GM12892 (cell line): ENCODE measurements around the gene KCND1.

Experiments used
- DNase-seq: peaks from one replicate; pipeline ENCODE4 v3.0.0; 2011; ENCODE audit not compliant: insufficient read length
- FAIRE-seq: peaks from 2 replicates; lab custom pipeline; 2011; peaks lifted over from hg19 to GRCh38; lab: Jason Lieb, UNC
- POLR2A ChIP-seq: IDR thresholded peaks from 2 replicates; pipeline ENCODE4 v1.6.1; 2011; ENCODE audit warnings: low read depth, low read length, control low read depth
- POLR2AphosphoS5 ChIP-seq: IDR thresholded peaks from 2 replicates; pipeline ENCODE4 v1.6.1; 2011; ENCODE audit warnings: low read depth, low read length, control low read depth
- TAF1 ChIP-seq: IDR thresholded peaks from 2 replicates; pipeline ENCODE4 v1.6.1; 2011; ENCODE audit warnings: low read depth, mild to moderate bottlenecking, control low read depth, low read length, borderline replicate concordance

KCND1 gene

DNA sequence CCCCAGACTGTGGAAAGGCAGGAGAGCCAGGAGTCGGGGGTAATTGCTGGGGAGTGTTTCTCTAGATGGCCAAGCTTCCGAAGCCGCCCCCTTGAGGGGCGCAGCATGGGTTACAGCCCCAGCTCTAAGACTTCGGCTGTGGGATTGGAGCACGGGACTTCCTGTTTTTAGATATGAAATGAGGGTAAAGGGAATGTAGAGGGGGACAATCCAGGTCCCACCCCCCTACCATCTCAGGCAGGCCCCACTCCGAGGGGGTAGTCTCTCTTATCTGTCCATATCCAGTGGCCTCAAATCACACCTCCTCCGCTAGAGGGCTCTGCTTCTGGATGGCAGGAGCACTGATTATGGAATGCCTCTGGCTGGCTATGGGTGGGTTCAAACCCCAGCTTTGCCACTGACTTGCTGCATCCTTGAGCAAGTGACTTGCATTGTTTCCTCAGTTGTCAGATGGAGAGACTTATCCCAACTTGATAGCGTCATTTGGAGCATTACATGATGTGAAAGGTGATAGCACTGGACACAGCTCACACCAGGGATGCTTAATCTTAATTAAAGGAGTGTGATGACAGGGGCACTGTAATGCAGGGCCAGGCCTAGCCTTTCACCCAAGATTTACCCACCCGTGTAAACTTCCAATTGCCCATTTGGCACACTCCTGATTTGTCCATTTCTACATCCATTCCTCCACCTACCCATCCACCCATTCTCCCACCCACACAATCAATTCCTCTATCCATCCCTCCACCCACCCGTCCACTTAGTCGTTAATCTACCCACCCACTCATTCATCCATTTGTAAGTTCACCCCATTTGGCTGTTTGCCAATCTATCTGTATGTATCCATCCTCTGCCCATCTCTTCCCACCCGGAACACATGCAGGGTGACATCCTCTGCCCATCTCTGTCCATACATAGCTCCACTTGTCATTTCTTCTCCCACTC lies 848 bp upstream of the KCND1 start:
- no peak for FAIRE-seq
- no peak for DNase-seq
- TF ChIP-seq POLR2A (no peak), POLR2AphosphoS5 (no peak), TAF1 (no peak)

DNA sequence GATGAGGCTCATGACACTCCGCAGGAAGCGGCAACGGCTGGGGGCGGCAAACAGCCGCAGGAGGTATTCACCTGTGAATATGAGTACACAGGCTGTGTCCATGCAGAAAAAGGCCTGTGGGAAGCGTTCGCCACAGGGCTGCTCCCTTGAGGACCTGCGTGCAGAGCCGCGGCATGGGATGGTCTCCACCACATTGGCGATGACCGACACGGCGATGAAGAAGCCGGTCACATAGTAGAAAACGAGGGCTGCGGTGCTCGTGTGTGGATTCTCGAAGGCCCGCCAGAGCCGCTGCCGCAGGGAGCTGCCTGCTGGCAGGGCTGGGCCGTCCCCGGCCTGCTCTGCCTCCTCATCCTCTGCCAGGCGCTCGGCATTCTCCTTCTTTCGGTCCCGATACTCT lies 2.2 kb downstream of the KCND1 start:
- no peak for TF ChIP-seq POLR2A
- TF ChIP-seq TAF1 = no peak
- TF ChIP-seq POLR2AphosphoS5 = no peak
- DNase-seq = no peak
- FAIRE-seq = no peak

DNA sequence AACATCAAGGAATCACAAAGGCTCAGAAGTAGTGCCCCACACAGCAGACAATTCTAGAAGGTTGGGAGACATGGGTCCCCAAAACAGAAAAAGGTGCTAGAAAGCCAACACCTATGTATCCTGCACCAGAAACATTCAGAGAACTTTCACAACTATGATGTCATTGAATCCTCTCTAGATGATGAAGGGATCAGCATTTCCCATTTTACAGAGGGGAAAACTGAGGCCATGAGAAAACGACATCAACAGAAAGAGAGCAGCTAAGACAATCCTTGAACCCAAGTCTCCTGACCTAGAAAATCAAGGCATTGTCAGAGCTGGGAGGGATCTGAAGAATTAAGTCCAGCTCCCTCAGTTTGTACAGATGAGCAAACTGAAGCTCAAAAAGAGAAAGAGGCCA lies 3.3 kb downstream of the KCND1 start:
- no peak for FAIRE-seq

DNA sequence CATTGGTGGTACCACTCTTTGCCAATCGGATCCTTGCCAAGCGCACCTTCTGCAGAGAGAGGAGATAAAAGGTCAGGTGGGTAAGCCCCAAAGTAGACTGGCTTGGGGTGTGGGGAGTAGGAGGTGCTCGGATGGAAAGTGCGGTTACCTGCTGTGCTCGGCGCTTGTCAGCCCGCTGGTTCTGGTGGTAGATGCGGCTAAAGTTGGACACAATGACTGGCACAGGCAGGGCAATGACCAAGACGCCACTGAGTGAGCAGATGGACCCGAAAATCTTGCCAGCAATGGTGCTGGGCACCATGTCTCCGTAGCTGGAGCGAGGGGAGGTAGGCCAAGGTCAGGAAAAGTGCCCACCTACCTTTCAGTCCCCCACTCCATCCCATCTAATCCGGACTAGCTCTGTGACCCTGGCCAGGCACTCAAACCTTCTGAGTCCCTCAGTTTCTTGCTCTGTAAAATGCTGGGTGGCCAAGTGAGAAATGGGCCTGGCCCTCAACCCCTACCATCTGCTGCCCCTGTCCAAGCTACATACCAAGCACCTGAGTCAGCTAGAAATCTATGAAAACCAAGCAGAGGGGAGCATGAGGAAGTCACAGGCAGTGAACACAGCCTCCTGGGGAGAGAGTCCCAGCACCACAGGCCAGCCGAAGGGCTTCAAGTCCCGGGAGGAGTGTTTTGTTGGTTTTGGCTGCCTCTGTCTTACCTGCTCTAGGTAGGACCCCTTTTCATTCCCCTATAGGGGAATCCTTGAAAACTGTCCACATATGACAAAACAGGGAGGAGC lies 4.7 kb downstream of the KCND1 start:
- DNase-seq = no peak
- no peak for FAIRE-seq
- no peak for TF ChIP-seq TAF1
- TF ChIP-seq POLR2A = no peak
- TF ChIP-seq POLR2AphosphoS5 = no peak

More for the DNA sequence above, 3.3 kb downstream of the KCND1 start:
- no peak for TF ChIP-seq POLR2A
- TF ChIP-seq TAF1 = no peak
- TF ChIP-seq POLR2AphosphoS5 = no peak
- no peak for DNase-seq

DNA sequence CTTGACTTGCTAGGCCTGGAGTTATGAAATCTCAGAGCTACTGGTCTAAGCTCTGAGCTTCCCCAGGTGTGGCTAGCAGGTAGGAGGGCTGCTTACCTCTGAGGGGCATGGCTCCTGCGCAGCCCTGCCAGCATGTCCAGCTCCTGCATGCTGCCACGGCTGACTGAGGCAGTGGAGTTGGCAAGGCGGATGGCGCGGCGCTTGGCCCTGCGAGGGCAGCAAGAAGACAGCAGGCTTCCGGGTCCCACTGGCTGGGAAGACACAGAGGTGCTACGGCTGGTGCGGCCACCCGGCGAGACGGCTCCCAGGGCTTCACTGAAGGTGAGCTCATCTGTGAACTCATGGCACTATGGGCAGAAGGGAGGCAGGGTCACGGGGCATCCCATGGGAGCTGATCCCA lies 5.7 kb downstream of the KCND1 start:
- TF ChIP-seq TAF1 = no peak
- no peak for TF ChIP-seq POLR2AphosphoS5
- no peak for TF ChIP-seq POLR2A
- no peak for FAIRE-seq

DNA sequence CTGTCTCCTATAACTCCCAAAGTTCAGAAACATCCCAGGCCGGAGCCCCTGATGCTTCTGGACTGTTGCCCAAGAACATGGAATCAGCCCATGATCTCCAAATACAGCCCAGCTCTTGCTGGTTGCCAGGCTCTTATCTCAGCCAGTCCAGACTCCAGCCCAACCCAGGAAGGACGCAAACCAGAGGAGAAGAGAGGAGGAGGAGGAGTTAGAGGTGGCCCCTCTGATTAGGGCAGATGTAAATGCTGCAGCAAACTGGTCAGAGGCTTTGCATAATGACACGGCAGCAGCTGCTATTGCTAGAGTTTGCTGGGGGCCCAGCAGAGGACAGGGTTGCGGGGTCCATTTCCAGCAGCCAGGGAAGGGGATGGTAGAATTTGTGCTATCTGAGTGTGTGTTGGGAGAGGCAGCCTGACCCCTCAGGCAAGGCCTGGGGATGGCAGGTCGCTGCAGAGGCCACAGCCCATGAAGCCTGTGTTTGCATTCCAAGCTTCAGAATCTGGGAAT lies 10.0 kb downstream of the KCND1 start:
- DNase-seq = no peak
- FAIRE-seq = no peak
- TF ChIP-seq TAF1 (no peak), POLR2AphosphoS5 (no peak), POLR2A (no peak)

More for the DNA sequence above, 5.7 kb downstream of the KCND1 start:
- no peak for DNase-seq

DNA sequence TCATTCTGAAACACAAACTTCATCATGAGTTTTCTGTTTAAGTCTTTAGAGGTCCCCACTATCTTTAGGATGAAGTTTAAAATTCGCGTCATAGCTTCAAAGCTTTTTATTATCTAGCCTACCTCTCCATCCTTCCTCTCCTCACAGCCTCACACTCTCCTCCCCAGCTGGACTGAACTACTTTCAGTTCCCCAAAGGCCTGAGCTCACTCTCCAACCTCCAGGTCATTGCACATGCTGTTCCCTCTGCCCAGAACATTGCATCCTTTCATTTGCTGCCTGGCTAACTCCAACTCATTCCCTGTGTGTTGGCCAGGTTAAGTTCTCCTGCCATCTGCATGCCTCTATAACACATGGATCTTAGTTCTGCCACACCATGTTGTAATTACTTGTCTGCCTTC lies 11.4 kb downstream of the KCND1 start:
- no peak for DNase-seq
- FAIRE-seq = no peak
- no peak for TF ChIP-seq TAF1
- TF ChIP-seq POLR2A = no peak
- no peak for TF ChIP-seq POLR2AphosphoS5

DNA sequence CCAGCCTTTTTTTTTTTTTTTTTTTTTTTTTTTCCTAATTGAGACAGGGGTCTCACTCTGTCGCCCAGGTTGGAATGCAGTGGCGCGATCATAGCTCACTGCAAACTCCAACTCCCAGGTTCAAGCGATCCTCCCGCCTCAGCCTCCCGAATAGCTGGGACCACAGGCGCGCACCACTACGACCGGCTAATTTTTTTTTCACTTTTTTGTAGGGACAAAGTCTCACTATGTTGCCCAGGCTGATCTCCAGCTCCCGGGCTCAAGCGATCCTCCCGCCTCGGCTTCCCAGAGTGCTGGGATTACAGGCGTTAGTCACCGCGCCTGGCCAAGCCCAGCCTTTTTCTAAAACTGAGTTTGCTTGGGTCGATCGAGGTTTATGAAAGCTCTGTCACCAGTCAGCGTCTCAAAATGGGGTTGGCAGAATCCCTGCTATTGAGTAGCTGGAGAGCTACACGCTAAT lies 13.0 kb downstream of the KCND1 start:
- DNase-seq (no peak), FAIRE-seq (no peak)
- TF ChIP-seq POLR2A (no peak), TAF1 (no peak)

DNA sequence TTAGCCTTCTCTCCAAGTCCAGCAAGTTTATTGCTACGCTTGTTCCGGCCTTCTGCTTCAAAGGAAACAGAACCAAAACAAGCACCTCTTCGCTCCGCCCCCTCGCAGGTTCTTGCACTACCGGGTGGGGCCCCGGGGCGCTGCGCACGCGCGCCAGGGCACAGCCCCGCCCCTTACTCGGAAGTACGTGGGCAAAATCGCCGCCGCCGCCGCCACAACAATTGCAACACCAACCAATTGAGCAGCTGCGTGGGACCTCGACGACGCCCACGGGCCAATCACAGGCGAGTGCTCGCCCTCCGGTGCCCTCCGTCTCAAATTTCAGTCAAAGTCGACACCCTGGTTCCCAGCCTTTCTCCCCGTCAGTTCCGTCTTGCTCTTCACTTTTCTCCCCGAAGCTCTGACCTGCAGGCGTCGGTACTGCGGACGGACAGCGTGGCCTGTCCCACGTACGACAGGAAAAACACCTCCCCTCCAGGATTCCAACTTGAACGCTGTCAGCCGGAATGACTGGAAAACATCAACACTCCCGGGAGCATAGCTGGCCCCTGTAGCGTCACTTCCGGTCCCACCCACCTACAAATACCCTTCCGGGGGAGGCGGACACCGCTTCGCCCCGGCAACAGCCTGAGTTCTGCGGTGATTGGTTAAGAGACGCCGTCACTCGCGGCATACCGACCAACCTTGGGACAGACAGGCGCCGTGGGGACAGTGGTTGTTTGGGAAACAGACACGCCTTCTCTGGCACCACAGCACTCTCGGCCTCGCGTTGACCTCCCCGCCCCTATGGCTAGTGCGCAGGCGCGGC lies 13.6 kb downstream of the KCND1 start:
- TF ChIP-seq POLR2AphosphoS5 (no peak), TAF1 (no peak), POLR2A (no peak; the same call in 1 of the 2 replicates)
- peak; percentile 98 for FAIRE-seq
- peak; percentile 83 for DNase-seq

DNA sequence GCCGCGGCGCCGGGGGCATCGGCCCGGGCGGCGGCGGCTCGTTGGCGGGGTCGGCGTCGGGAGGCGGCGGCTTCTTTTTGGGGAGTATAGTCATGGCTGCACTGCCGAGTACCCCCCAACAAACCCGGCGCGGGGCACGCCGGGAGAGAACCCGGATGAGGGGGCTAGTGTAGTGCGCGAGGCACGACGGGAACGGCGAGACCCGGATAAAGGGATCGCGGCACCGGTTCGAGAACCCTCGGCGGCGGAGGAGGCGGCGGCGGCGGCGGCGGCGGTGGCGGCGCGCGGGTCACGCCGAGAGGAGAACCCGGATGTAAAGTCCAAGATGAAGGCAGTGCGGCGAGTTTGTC lies 14.2 kb downstream of the KCND1 start, which contains the start of gene OTUD5:
Gene OTUD5 (minus strand): TSS at position 131 of the 350 bp plus-strand sequence. CDS start 37 bp downstream, at position 94.
- TF ChIP-seq TAF1 (0 out of 2 replicates have a peak, but pooled peaks have one; percentile 17), POLR2A (no peak)
- DNase-seq (peak; percentile 75), FAIRE-seq (peak; percentile 44)
